GM19238 (cell line): ENCODE measurements around the gene FBLN1.
"Not testable (repeated sequence)": the region's sequence is repeated elsewhere in the genome, so short reads cannot be mapped to it uniquely, and the experiment has no call there.

Experiments
- DNase-seq: peaks from one replicate; pipeline ENCODE4 v3.0.0; 2011; ENCODE audit warnings: low spot score; ENCODE audit not compliant: insufficient read length

FBLN1 gene

DNA sequence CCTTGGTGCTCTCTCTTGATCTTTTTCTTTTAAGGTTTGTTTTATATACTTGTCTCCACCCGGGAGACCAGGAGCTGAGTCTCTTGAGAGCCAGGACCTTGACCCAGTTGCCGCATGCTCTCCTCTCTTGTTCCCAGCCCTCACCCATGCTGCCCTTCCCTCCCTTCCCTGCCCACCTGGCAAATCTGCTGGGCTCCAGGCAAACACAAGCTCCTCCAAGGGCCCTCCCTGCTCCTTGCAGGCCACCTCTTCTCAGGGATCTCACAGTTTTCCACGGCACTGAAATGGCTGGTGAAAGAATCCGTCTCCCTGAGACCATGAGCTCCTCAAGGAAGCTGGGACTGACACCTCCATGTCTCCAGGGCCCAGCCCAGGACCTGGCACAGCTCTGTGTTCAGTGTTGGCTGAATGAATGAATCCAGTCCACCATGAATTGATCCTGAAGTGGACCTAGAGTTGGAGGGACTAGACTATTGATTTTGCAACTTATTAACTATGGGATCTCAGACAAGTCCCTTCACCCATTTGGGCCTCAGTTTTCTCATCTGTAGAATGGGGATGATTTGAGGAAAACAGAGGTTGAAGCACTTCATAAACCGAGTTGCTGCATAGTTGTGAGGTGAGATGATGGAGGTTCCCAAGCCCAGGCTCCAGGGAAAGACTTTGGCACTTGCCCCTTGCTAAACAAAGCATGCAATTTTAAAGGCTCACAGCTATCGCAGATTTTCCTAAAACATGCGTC, 25.1 kb upstream of the FBLN1 start:
- DNase-seq, result no peak

DNA sequence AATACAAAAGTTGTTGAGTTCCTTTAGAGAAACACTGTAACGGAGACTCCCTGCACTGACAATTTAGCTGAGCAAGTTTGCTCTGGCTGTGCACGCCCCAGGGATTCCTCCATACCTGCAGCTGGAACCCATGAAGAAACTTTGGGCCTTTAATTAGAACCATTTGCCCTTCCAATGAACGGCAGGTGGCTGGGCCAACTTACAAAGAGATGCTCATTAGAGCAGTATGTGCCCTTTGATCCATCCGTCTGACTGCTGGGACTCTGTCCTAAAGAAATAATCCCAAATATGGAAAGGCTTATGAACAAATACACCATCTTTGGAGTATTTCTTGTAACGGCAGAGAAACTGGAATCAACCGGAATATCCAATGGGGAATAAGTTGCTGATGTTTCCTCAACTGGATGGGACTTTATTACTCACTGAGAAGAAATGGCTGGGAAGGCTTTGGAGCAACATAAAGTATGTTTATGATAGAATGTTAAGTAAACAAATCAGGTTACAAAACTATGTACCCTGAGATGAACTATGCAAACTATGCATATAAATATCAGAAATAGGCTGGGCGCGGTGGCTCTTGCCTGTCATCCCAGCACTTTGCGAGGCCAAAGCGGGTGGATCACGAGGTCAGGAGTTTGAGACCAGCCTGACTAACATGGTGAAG, 24.4 kb upstream of the FBLN1 start:
- DNase-seq, result no peak

DNA sequence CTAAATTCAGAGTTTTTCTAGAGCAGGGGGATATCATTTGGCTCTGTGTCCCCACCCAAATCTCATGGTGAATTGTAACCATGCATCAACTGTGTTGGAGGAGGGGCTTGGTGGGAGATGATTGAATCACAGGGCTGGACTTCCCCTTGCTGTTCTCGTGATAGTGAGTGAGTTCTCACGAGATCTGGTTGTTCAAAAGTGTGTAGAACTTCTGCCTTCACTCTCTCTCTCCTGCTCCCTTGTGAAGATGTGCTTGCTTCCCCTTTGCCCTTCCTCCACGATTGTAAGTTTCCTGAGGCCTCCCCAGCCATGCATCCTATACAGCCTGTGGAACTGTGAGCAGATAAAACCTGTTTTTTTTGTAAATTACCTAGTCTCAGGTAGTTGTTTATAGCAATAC, 22.0 kb upstream of the FBLN1 start:
- DNase-seq, result no peak

DNA sequence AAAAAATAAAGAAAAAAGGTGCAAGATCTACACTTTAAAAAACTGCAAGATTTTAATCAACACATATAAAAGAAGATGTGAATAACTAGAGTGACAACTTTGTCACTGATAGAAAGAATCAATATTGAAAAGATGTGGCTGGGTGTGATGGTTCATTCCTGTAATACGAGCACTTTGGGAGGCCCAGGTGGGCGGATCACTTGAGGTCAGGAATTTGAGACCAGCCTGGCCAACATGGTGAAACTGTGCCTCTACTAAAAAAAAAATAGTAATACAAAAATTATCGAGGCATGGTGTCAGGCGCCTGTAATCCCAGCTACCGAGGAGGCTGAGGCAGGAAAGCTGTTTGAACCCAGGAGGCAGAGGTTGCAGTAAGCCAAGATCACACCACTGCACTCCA, 21.0 kb upstream of the FBLN1 start:
- DNase-seq, result no peak

DNA sequence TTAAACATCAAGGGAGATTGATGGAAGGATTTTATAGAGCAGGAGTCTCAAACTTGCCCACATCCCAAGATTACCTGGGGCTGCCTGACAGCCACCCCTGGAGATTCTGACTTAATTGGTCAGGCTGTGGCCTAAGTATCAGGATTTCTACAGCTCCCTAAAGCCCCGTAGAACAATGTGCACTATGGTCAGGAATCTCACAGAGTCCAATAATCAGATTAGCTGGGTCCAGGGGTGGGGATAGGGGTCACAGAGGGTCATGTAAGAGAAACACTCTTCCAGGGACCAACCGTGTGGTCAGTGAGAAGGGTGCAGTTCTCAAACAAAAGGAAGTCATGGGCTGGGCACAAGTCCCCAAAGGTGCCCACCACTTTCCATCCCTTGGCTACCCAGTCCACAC, 20.5 kb upstream of the FBLN1 start:
- DNase-seq, result no peak

DNA sequence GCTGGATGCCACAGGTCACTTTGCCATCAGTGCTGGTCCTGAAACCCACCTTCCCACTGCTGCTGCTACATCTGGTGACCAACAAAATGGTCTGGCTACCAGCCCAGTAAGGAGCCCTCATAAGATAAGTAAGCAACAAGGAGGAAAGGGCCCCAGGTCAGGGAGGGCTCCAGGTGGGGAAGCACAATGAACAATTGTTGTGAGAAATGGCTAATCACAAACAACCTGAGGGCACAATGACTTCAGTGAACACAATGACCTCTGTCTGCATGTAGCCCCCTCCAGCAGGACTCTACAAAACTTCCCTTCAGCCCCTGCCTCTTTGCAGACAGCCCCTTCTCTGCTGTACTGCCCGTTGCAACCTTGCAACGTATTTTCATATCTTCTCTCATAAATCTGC, 19.4 kb upstream of the FBLN1 start:
- DNase-seq, result no peak

DNA sequence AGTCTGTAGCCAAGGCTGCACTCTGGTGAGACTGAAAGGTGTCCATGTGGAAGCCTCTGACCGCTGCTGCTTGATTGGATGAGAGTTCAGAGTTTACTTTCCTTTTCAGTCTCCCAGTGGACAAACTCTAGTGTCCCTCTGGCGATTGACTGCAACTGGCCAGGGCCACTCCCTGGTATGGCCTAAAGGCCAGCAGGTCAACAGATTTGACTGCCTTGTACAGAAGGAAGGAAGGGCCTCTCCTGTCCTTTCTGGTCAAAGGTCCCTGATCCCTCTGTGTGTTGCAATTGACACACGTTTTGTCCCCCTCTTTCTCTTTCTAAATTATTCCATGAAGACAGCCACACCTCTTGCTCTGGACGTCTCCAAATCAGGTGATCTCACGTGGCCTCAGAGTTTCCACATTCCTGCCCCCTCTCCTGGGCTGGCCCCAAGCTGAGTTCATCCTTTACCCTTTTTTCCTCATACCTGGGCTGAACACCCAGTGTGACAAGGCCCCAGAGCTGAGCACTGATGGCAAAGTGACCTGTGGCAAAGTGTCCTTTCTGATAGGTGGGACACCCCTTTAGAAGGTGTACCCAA, 18.7 kb upstream of the FBLN1 start:
- DNase-seq, result no peak

DNA sequence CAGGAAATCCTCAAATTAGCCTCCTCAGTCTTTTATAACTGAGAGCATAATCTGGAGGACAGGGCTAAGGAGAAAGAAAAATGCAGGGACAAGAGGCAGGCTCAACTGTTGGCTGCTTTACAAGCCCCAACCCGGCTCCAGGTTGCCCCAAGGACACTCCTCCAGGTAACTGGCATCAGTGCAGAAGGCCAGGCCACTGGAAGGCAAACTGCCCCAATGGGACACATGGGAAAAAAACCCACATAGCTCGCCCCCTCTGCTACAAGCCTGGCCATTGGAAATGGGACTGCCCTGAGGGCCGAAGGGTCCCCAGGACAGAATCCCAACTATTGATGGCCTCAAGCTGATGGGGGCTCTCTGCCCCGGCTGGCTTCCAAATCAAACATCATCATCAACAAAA, 17.9 kb upstream of the FBLN1 start:
- no peak for DNase-seq

DNA sequence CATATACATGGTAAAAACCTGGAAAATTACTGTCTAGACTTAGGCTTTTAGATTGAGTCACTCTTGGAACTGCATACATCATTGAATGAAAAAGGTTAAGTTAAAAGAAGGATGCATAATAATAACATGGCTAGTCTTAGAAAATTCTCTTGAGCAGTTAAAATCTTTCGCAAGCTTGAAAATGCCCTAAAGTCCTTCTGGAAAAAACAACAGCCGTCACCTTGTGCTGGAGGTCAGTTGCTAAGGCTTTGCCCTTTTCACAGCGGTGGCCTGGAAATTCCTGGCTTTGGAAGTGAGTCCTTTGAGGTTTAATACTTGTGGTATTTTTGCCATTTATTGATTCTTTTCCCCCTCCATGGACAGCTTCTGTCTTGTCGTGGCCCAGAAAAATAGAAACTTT, 17.4 kb upstream of the FBLN1 start:
- no peak for DNase-seq

DNA sequence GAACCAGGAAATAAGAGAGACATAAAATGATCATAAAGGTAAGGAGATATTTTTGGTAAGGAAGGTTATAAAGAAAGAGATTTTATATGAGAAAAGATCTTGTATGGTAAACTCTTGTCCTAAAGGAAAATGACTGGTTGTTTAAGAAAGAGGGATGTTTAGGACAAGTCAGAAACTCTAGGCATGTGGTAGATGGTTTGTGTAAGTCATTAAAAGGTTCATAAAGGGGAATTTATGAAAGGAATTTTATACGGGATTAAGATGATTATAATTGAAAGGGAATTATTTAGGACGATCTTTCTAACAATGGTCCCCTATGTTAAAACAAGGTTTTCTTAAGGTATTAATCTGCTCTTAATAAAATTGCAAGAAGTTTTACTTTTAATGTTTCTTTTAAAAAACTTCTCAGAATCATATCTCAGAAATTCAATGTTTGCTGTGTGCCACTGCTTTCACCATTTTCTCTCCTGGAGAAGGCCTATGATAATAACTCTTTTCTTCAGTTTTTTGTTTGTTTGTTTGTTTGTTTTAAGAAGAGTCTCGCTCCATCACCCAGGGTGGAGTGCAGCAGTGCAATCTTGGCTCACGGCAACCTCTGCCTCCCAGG, 13.8 kb upstream of the FBLN1 start:
- DNase-seq, result no peak

DNA sequence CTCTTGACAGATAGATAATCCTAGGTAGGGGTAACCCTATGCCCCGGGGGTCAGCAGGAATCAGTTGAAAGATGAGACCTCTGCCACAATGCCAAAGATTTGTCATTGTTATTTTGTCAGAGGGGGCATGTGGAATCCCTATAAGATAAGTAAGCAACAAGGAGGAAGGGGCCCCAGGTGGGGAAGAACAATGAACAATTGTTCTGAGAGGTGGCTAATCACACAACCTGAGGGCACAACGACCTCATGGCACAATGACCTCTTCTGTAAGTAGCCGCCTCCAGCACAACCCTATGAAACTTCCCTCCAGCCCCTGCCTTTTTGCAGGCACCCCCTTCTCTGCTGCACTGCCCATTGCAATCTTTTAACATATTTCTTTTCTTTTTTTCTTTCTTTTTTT, 11.8 kb upstream of the FBLN1 start:
- DNase-seq, result no peak

DNA sequence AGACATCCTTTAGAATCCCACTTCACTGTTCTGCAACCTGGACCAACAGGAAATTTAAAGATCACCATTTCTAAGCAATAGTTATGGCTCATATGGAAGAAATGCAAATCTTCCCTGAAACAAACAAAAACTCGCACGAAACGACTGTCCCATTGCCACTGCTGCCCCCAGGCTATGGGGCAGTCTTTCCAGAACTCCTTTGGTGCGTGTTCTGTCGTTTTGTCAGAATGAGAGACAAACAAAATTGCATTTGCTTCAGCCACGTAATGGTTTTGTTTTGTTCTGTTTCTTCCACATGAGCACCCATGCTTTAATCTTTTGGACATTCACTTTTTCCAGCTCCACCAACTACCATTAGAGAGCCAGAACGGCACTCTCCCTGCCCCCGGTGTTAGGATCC, 10.8 kb upstream of the FBLN1 start:
- no peak for DNase-seq

DNA sequence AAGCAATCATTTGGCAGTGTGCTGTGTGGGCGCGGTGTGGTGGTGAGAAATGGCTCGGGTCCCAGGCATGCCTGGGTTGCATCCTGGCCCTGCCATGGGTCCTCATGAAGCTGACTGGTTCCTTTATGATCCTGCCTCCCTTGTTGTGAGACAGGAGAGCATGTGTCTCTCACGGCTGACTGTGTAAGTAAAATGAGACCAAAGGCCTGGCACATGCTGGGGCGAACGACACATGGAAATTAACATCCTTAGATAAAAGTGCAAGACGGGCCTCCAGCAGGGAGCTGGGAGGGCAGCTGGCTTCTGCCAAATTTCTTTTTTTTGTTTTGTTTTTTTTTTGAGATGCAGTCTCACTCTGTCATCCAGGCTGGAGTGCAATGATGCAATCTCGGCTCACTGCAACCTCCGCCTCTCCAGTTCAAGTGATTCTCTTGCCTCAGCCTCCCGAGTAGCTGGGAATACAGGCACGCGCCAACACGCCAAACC, 9.4 kb upstream of the FBLN1 start:
- DNase-seq, result no peak

DNA sequence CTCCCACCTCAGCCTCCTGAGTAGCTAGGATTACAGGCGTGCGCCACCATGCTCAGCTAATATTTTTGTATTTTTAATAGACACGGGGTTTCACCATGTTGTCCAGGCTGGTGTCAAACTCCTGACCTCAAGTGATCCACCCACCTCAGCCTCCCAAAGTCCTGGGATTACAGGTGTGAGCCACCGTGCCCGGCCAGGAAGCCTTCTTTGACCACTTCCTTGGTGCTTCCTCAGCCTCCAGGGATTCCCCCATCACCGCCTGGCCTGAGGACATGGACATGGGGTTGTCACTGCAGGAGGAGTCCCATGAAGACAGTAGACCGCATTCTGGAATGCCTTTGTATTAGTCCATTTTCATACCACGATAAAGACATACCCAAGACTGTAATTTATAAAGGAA, 8.4 kb upstream of the FBLN1 start:
- not testable (repeated sequence) for DNase-seq

DNA sequence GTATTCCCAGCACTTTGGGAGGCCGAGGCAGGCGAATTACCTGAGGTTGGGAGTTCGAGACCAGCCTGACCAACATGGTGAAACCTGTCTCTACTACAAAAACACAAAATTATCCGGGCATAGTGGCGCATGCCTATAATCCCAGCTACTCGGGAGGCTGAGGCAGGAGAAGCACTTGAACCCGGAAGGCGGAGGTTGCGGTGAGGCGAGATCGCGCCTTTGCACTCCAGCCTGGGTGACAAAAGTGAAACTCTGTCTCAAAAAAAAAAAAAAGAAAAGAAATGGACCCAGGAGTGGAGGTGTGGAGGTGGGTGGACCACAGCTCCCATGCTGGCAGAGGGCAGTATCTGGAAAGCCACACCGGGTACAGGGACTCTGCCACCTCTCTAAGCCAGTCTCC, 7.1 kb upstream of the FBLN1 start:
- not testable (repeated sequence) for DNase-seq

DNA sequence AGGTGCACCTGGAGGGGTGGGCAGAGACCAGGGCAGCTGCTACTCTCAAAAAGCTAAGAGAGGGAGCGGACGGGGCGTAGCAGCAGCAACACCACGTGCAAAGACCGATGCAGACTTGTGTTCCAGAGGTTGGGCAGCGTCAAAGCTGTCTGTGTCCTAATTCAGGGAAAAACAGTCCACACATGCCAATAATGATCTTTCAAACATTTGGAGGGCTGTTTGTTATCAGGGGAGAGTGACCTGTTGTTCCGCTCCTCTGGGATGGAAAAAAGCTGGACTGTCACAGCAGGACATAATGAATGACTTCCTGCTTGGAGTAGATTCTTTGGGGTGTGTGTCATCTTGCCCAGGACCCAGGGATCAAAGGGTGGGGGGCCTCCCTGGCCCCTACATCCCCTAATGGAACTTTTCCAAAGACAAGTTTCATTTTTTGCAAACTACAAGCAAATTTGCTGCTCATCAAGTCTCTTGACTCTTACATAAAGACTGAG, 6.2 kb upstream of the FBLN1 start:
- no peak for DNase-seq

DNA sequence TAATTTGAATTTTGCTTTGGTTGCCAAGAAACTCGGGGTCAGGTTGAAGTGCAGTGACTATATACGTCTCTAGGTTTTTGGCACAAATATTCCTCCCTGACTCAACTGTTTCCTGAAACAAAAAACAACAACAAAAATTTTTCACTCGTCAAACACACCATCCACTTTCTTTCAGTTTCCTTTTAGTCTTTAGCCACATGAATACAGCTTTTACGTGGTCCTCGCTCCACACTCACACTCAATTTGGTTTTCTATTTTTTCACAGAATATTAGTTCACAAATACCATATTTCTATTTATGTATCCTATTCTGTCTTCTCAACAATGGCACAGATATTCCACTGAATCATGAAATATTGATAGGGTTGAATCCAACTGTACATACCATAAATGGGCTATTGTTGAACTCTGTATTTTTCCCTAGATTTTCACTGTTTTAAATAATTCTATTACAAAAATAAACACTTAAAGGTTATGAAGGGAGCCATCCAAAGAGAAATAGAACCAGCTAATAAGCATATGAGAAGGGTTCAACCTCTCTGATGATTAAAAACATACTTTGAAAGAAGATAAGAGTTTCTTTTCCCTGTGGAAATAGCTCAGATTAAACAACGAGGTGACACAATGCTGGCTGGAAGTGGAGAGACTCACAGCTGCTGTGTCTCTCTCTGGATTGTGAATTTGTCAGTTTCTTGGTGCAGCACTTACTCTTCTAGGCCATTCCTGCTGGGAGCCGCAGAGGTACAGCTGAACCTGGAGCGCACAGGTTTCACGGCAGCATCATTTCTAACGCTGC, 5.1 kb upstream of the FBLN1 start:
- no peak for DNase-seq

DNA sequence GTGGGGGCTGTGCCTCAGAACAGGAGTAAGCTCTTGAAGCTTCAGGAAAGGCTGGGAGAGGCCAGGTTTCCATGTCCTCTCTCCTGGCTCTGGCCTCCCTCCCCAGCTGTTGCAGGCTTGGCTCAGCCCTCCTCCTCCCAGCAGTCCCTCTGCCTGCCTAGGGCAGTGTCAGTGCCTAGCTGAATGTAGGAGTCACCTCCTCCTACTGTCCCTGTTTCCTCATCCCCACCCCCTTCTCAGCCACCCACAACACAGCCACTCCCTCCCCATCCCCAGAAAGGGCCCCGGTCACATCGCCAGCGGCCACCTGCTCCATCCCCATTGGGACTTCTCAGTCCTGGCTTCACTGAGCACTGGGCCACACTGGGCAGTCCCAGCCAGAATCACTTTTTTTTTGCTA, 2.9 kb upstream of the FBLN1 start:
- DNase-seq, result no peak

DNA sequence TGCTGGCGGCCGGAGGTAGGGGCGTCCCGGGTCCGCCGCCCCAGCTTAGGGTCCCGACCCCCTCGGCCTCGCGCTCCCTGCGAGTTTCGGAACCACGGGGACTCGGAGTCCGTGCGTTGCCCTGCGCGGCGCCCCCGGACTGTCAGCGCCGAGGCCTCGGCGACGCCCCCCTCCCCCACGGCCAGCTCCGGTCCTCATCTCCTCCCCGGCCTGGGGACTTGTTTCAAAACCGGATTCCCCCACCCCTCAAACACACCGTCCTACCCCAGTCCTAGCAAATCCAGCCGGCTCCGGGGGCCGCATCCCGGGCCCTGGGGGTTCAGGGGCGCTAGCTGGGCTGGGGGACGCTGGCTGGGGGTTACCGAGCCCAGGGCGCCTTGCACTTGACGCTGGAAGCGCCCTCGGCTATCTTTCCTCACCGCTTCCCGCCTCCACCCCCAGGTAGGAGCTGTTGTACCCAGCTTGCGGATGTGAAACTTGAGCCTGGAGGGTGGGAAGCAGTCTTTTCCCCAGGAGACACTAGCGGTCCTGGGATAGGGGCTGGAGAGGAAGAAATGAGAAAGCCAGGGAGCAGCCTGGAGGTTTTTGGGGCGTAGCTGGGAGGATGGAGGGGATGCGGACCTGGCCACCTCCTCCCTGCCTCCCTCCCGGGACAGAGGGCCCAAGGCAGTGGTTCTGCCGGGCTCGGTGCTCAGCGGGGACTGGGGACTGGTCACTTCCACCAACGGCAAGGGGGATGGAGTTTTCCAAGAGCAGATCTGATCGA, 550 bp downstream of the FBLN1 start:
- DNase-seq, result no peak

DNA sequence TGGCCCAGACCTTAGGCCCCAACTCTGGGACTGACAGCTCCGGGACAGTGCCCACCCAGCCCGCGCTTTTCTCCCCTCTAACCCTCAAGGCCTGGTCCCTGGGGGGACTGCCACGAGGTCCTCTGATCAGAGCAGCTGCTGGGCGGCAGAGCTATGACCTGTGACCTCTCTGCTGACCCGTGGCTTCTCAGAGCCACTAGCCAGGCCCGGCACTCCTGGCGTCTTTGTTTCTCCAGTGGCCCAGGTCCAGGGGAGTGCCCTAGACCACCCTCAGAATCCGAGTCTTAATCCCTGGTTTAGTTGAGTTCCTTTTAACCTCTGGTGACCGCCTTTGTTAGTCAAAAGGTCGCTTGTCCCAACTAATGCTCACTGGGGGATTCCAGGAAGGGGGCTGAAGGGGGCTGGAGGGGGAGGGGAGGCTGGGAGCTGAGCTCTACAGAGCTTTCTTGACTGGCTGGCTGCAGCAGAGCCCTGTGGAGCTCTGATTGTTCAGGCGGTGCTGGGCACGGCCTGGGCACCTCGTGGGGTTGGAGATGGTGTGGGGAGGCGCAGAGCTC, 1.2 kb downstream of the FBLN1 start:
- no peak for DNase-seq
